ENCODE measurements around the gene IL6. TPM values are rescaled to one million over a fixed set of nuclear protein-coding genes. Genes with fewer than 3 reads are reported as not detected.

Gene IL6
- total RNA-seq, 1 experiment from 2014 or later = 0.85 TPM

GRCh38 chr7:22728401-22729029, 1.5 kb downstream of the IL6 start:
- no peak overlapping the region for H4K91ac ChIP-seq (ENCODE audit: insufficient read length, low read depth, low read length)
- H2AFZ ChIP-seq (ENCODE audit: low read length) = no peak overlapping the region
- H3K4ac ChIP-seq (ENCODE audit: low read depth, low read length) = no peak overlapping the region
- H4K8ac ChIP-seq (replicated peaks; ENCODE audit: insufficient read length, low read depth, low read length) = no peak overlapping the region
- peaks cover 16 to 35% of the 10 kb centered on the region in 2 experiments for H3K4me1 Mint-ChIP-seq
- no peak overlapping the region for H3K56ac ChIP-seq (ENCODE audit: insufficient read length, low read depth, low read length)
- no peaks in the 10 kb centered on the region for H3K9me3 ChIP-seq (ENCODE audit: control insufficient read depth, low read depth, low read length)
- peaks cover 3% of the 10 kb centered on the region; the same call in 1 of the 2 replicates for H3K4me1 ChIP-seq (ENCODE audit: insufficient read depth, low read length)
- H2BK120ac ChIP-seq (ENCODE audit: low read depth, low read length, poor library complexity, severe bottlenecking) = no peak overlapping the region
- peaks cover 3% of the 10 kb centered on the region for H3K27me3 Mint-ChIP-seq (ENCODE audit: low read depth)
- H2BK12ac ChIP-seq (ENCODE audit: insufficient read length, low read depth, low read length) = no peak overlapping the region
- peaks cover 2% of the 10 kb centered on the region for H3K23me2 ChIP-seq (ENCODE audit: insufficient read length, low read depth, low read length, poor library complexity, severe bottlenecking)
- H2BK15ac ChIP-seq (ENCODE audit: low read depth, low read length) = no peak overlapping the region
- H4K20me1 ChIP-seq (ENCODE audit: control insufficient read depth, insufficient read depth, insufficient read length) = no peaks in the 10 kb centered on the region
- no peaks in the 10 kb centered on the region for H3K79me2 ChIP-seq (ENCODE audit: insufficient read depth, low read length)
- no peak overlapping the region for H4K5ac ChIP-seq (ENCODE audit: insufficient read length, low read depth, low read length)
- DNase-seq = no peak
- H3K9ac ChIP-seq (ENCODE audit: extremely low read depth, insufficient read length, low read length) = no peak overlapping the region
- H3K27me3 ChIP-seq (ENCODE audit: insufficient read depth, low read length) = no peaks in the 10 kb centered on the region
- no CpG with 5 or more reads among the region's 1 CpG for WGBS (ENCODE audit: extremely low coverage, insufficient read length, low lambda C conversion rate)
- peak; percentile 71 for TF ChIP-seq CTCF (conservative IDR thresholded peaks at IDR 0.05)
- H3K18ac ChIP-seq (ENCODE audit: insufficient read length, low read depth, low read length) = no peak overlapping the region
- no peaks in the 10 kb centered on the region for H3K36me3 Mint-ChIP-seq (ENCODE audit: insufficient read depth in 1 of 3, low read depth in 3 of 3)
- H2AK5ac ChIP-seq (ENCODE audit: insufficient read length, low read length) = no peak overlapping the region
- no peak overlapping the region for H3K4me3 Mint-ChIP-seq
- H3K27ac Mint-ChIP-seq = no peak overlapping the region
- H2BK20ac ChIP-seq (ENCODE audit: low read depth, low read length, poor library complexity, severe bottlenecking) = no peak overlapping the region
- no peak overlapping the region for H3K14ac ChIP-seq (ENCODE audit: insufficient read depth, low read length)
- no peaks in the 10 kb centered on the region for H3K9me3 Mint-ChIP-seq
- no peak overlapping the region for H3K23ac ChIP-seq (ENCODE audit: insufficient read length, low read depth, low read length)
- H3K27ac ChIP-seq (ENCODE audit: insufficient read length, low read depth, low read length) = no peak overlapping the region
- no peak overlapping the region for H2BK5ac ChIP-seq (ENCODE audit: insufficient read length, low read length)
- no peak overlapping the region for H3T11ph ChIP-seq (ENCODE audit: low read length)
- H3K79me1 ChIP-seq (ENCODE audit: insufficient read depth, low read depth, low read length, poor library complexity, severe bottlenecking) = no peaks in the 10 kb centered on the region
- H3K4me2 ChIP-seq (ENCODE audit: insufficient read depth, insufficient read length, low read length) = no peak overlapping the region

All from H9 (cell line).